ENCODE measurements around the gene CCDC158. TPM values are rescaled to one million over a fixed set of nuclear protein-coding genes. Genes with fewer than 3 reads are reported as not detected.

The CCDC158 gene
- total and polyA plus RNA-seq, 10 of the 15 experiments (the other 5 are each of a cell fraction or from before 2014, with no cell fraction given), result not detected

DNA sequence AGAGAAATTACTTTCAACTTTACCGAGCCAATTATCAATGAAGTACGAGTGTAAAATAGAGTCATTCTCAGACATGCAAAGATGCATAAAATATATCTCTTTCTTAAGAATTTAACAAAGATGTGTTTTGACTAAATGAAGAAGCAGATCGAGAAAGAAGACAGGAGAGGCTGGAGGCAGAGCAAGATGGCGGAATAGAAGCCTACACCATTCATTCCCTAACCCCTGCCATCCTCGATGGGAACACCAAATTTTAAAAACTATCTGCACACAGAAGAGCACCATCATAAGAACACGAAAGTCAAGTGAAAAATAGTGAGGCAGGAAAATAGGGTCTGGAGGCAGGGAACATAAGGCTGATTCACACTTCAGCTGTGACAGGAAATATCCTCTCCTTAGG is 35.0 kb downstream of the CCDC158 start:
- H3K36me3 ChIP-seq (ENCODE audit: control insufficient read depth in 2 of 2, insufficient read depth in 2 of 2, low read length in 1 of 2), result no peaks in the 10 kb centered on the region
- FAIRE-seq (no peak), ATAC-seq (no peak), DNase-seq (ENCODE audit: low read depth, low spot score) (no peak)
- no peak overlapping the region for H3K4me3 ChIP-seq
- no peak overlapping the region for H3K27ac ChIP-seq (ENCODE audit: control insufficient read depth, insufficient read depth)
- ChIA-PET RAD21 (ENCODE audit: unreplicated experiment) (no interaction called here), SMC1A (ENCODE audit: uncharacterized antibody, unreplicated experiment) (no interaction called here), POLR2A (no interaction called here), CTCF (no interaction called here)
- no TSS peak for BruUV-seq (replicated peaks)
- H3K4me2 ChIP-seq (ENCODE audit: control insufficient read depth, insufficient read depth), result no peak overlapping the region
- TF ChIP-seq, protein P1, sequence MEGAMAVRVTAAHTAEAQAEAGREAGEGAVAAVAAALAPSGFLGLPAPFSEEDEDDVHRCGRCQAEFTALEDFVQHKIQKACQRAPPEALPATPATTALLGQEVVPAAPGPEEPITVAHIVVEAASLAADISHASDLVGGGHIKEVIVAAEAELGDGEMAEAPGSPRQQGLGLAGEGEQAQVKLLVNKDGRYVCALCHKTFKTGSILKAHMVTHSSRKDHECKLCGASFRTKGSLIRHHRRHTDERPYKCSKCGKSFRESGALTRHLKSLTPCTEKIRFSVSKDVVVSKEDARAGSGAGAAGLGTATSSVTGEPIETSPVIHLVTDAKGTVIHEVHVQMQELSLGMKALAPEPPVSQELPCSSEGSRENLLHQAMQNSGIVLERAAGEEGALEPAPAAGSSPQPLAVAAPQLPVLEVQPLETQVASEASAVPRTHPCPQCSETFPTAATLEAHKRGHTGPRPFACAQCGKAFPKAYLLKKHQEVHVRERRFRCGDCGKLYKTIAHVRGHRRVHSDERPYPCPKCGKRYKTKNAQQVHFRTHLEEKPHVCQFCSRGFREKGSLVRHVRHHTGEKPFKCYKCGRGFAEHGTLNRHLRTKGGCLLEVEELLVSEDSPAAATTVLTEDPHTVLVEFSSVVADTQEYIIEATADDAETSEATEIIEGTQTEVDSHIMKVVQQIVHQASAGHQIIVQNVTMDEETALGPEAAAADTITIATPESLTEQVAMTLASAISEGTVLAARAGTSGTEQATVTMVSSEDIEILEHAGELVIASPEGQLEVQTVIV (IDR thresholded peaks at IDR 0.05; ENCODE audit: borderline replicate concordance, partially characterized antibody), result no peak
- H4K20me1 ChIP-seq (ENCODE audit: control insufficient read depth, insufficient read depth), result no peaks in the 10 kb centered on the region
- H3K4me1 ChIP-seq (ENCODE audit: control insufficient read depth, insufficient read depth, low read length), result no peaks in the 10 kb centered on the region
- no peak overlapping the region for H3K9ac ChIP-seq (ENCODE audit: control insufficient read depth, insufficient read depth, low read length)
- H3K9me3 ChIP-seq (replicated peaks; ENCODE audit: control insufficient read depth, insufficient read depth, low read length), result peaks cover 1% of the 10 kb centered on the region; the same call in 1 of the 3 replicates
- H3K27me3 ChIP-seq (replicated peaks in 1 of 2; ENCODE audit: control insufficient read depth in 2 of 2, insufficient read depth in 2 of 2, low read length in 1 of 2), result no peaks in the 10 kb centered on the region; a peak in 1 of 4 replicates
- H3K79me2 ChIP-seq (ENCODE audit: control insufficient read depth, insufficient read depth, low read length), result no peaks in the 10 kb centered on the region
- in situ Hi-C loops (cut with MboI) (no loop called here), intact Hi-C loops (cut with micrococcal nuclease; ENCODE audit: unreplicated experiment) (no loop called here)
- H2AFZ ChIP-seq (ENCODE audit: control insufficient read depth, low read depth, low read length), result no peak overlapping the region
- WGBS (ENCODE audit: insufficient coverage, insufficient replicate concordance, low lambda C conversion rate, missing lambda C conversion rate), result 40% methylated on average over 6 of the region's 6 CpGs

DNA sequence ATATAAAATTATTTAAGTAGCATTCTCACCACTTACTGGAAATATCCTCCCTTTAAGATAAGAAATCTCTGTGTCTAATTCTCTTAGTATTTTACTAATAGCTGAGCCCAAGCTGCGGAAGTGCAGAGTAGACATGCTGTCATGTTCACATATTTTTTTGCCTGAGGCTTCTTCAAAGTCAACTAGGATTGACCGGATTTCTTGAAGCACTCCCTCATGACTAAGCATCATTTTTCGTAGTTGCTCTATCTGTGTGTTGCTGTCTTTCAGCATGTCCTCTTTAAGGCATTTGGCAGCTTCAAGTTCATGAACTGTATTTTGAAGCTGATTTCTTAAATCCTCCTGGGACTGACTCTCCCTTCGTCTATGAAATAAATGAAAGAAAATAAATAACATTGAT is 36.9 kb downstream of the CCDC158 start:
- Histone ChIP-seq H3K27me3 (replicated peaks in 1 of 2; ENCODE audit: control insufficient read depth in 2 of 2, insufficient read depth in 2 of 2, low read length in 1 of 2) (no peaks in the 10 kb centered on the region; a peak in 1 of 4 replicates), H3K79me2 (ENCODE audit: control insufficient read depth, insufficient read depth, low read length) (no peaks in the 10 kb centered on the region), H3K4me1 (ENCODE audit: control insufficient read depth, insufficient read depth, low read length) (no peaks in the 10 kb centered on the region), H3K36me3 (ENCODE audit: control insufficient read depth in 2 of 2, insufficient read depth in 2 of 2, low read length in 1 of 2) (no peaks in the 10 kb centered on the region), H2AFZ (ENCODE audit: control insufficient read depth, low read depth, low read length) (no peak overlapping the region), H3K9ac (ENCODE audit: control insufficient read depth, insufficient read depth, low read length) (no peak overlapping the region), H3K4me2 (ENCODE audit: control insufficient read depth, insufficient read depth) (no peak overlapping the region), H4K20me1 (ENCODE audit: control insufficient read depth, insufficient read depth) (no peaks in the 10 kb centered on the region), H3K27ac (ENCODE audit: control insufficient read depth, insufficient read depth) (no peak overlapping the region), H3K9me3 (replicated peaks; ENCODE audit: control insufficient read depth, insufficient read depth, low read length) (peaks cover 3% of the 10 kb centered on the region; the same call in 1 of the 3 replicates), H3K4me3 (no peak overlapping the region)
- in situ Hi-C loops (cut with MboI), result no loop called here
- no TSS peak for BruUV-seq (replicated peaks)
- DNase-seq (ENCODE audit: low read depth, low spot score), result no peak
- CTCF ChIA-PET, result interaction anchor here (1.0 to 1.9 kb wide), 3 partner anchors 45 to 204 kb away, joined by 3 to 5 read pairs (median 3); no protein-coding TSS in a partner anchor
- SMC1A ChIA-PET (ENCODE audit: uncharacterized antibody, unreplicated experiment), result interaction anchor here (1.4 to 1.9 kb wide), 2 partner anchors 9 to 202 kb away, joined by 3 to 5 read pairs; no protein-coding TSS in a partner anchor
- RAD21 ChIA-PET (ENCODE audit: unreplicated experiment), result no interaction called here
- no peak for TF ChIP-seq EED (IDR thresholded peaks at IDR 0.05; ENCODE audit: low read depth)
- 39% methylated on average over 4 of the region's 4 CpGs for WGBS (ENCODE audit: insufficient coverage, insufficient replicate concordance, low lambda C conversion rate, missing lambda C conversion rate)
- intact Hi-C loops (cut with micrococcal nuclease; ENCODE audit: unreplicated experiment), result no loop called here
- no peak for ATAC-seq
- no peak for FAIRE-seq
- POLR2A ChIA-PET, result no interaction called here

All from GM12878 (cell line).